CD4-positive, alpha-beta memory T cell (primary cell): ENCODE results near the gene CC2D2A. TPM values are rescaled to one million over a fixed set of nuclear protein-coding genes. Genes with fewer than 3 reads are reported as not detected.

Source experiments
- CTCF ChIA-PET: fragments of 350-600 bp; sonication (Branson Sonifier 250); formaldehyde crosslinking; loops from one replicate; lab custom pipeline; 2021; ENCODE audit warnings: inconsistent platforms; ENCODE audit not compliant: partially characterized antibody; lab: Charles Lee
- POLR2A ChIA-PET: fragments of 350-600 bp; sonication (Branson Sonifier 250); formaldehyde crosslinking; loops from one replicate; lab custom pipeline; 2021; ENCODE audit not compliant: partially characterized antibody; lab: Charles Lee
- DNase-seq, 5 donors: peaks; one replicate each; pipeline versions ENCODE4 v3.0.0 to v3.0.0-alpha.2; 2020 to 2022; ENCODE audit warnings: mixed read lengths in 1 of 5
- H3K27ac ChIP-seq: one replicate; pipeline ENCODE4 v1.7.0; 2013; ENCODE audit warnings: low read depth, low read length
- H3K27me3 ChIP-seq: 2 replicates; pipeline ENCODE4 v1.7.0; 2013; ENCODE audit warnings: mild to moderate bottlenecking, low read length, moderate library complexity; ENCODE audit not compliant: insufficient read depth
- H3K36me3 ChIP-seq: 2 replicates; pipeline ENCODE4 v1.7.0; 2013; ENCODE audit warnings: mild to moderate bottlenecking, low read length, moderate library complexity; ENCODE audit not compliant: insufficient read depth
- H3K4me1 ChIP-seq: 2 replicates; pipeline ENCODE4 v1.7.0; 2013; ENCODE audit warnings: mild to moderate bottlenecking, low read length, moderate library complexity; ENCODE audit not compliant: insufficient read depth
- H3K4me3 ChIP-seq, 2 donors: one replicate each; pipeline ENCODE4 v1.7.0; 2013; ENCODE audit warnings: low read length in 2 of 2, mild to moderate bottlenecking in 1 of 2
- H3K9me3 ChIP-seq, 2 donors: one replicate each; pipeline ENCODE4 v1.7.0; 2013; ENCODE audit warnings: low read length in 2 of 2, control low read depth in 1 of 2; ENCODE audit not compliant: control insufficient read depth in 1 of 2
- H3K27ac Mint-ChIP-seq, 7 donors: one replicate each; pipeline ENCODE4 v1.8.0; 2020 to 2021; ENCODE audit warnings: mixed read lengths in 7 of 7, mild to moderate bottlenecking in 6 of 7, inconsistent platforms in 3 of 7, moderate library complexity in 3 of 7
- H3K27me3 Mint-ChIP-seq, 2 donors: one replicate each; pipeline ENCODE4 v1.8.0; 2020 to 2021; ENCODE audit warnings: mixed read lengths in 2 of 2
- H3K36me3 Mint-ChIP-seq, 2 donors: one replicate each; pipeline ENCODE4 v1.8.0; 2020 to 2021; ENCODE audit warnings: mixed read lengths in 2 of 2, inconsistent platforms in 1 of 2, mild to moderate bottlenecking in 1 of 2
- H3K4me1 Mint-ChIP-seq, 4 donors: one replicate each; pipeline ENCODE4 v1.8.0; 2020 to 2021; ENCODE audit warnings: mixed read lengths in 4 of 4, mild to moderate bottlenecking in 1 of 4
- H3K4me3 Mint-ChIP-seq, 8 donors: one replicate each; pipeline ENCODE4 v1.8.0; 2020 to 2021; ENCODE audit warnings: mixed read lengths in 8 of 8, mild to moderate bottlenecking in 7 of 8, moderate library complexity in 6 of 8, inconsistent platforms in 3 of 8
- H3K9me3 Mint-ChIP-seq, 8 donors: one replicate each; pipeline ENCODE4 v1.8.0; 2020 to 2021; ENCODE audit warnings: mixed read lengths in 8 of 8, mild to moderate bottlenecking in 5 of 8, inconsistent platforms in 3 of 8, moderate library complexity in 1 of 8
- intact Hi-C: fragments of 100-400 bp; cut with micrococcal nuclease; formaldehyde crosslinking; loops from one replicate; pipeline ENCODE4 v1.15.1; 2023
- polyA plus RNA-seq, 2 donors: library from polyadenylated mRNA; unstranded; fragments of 300-500 nt; fragmentation: Illumina TruSeq; gene quantifications; one replicate each; pipeline ENCODE4 v1.2.3, GENCODE V29; 2021
- total RNA-seq, 2 experiments: library from RNA; stranded (reverse); gene quantifications; one replicate each; pipeline ENCODE4 v1.2.3, GENCODE V29; 2021

The CC2D2A gene
- total and polyA plus RNA-seq, 4 experiments from 2014 or later, result 0.20 to 0.22 TPM; not detected in 2

GRCh38 chr4:15434091-15434490, 35.6 kb upstream of the CC2D2A start:
- H3K4me3 Mint-ChIP-seq, result no peak overlapping the region
- ChIA-PET CTCF (interaction anchor here (1.1 kb wide), 1 partner anchor 24 kb away, joined by 3 read pairs; no protein-coding TSS in a partner anchor), POLR2A (no interaction called here)
- Histone ChIP-seq H3K9me3 (no peaks in the 10 kb centered on the region), H3K36me3 (no peaks in the 10 kb centered on the region), H3K27ac (no peak overlapping the region), H3K4me3 (no peak overlapping the region), H3K27me3 (no peaks in the 10 kb centered on the region), H3K4me1 (no peaks in the 10 kb centered on the region)
- no peak for DNase-seq
- peaks cover 0 to 3% (median 0%) of the 10 kb centered on the region in 8 donors for H3K9me3 Mint-ChIP-seq
- no peaks in the 10 kb centered on the region for H3K4me1 Mint-ChIP-seq
- no peaks in the 10 kb centered on the region for H3K27me3 Mint-ChIP-seq
- H3K27ac Mint-ChIP-seq, result no peak overlapping the region
- intact Hi-C loops, result no loop called here
- peaks cover 0 to 3% of the 10 kb centered on the region in 2 donors for H3K36me3 Mint-ChIP-seq

DNA sequence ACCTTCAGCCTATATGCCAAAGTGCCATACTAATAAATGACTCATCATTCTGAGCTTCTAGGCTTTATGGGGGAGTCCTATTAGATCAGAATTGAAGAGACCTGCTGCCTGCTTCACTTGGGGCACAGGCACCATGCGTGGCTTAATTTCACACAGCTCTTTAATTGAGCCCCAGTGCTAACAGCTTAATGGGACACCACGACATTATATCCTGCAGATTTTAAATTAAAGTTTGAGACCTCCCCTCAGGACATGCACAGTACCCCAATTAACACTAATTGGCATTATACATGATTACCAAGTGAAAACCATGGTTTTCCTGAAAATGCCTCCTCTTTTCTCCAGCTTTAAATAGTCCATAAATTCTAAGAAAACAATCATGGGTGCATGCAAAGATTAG, 35.0 kb upstream of the CC2D2A start:
- no peaks in the 10 kb centered on the region for H3K36me3 ChIP-seq
- Mint-ChIP-seq H3K4me3 (no peak overlapping the region), H3K4me1 (no peaks in the 10 kb centered on the region), H3K27ac (no peak overlapping the region), H3K36me3 (peaks cover 0 to 3% of the 10 kb centered on the region in 2 donors), H3K27me3 (no peaks in the 10 kb centered on the region), H3K9me3 (peaks cover 0 to 3% (median 0%) of the 10 kb centered on the region in 8 donors)
- POLR2A ChIA-PET, result no interaction called here
- no peaks in the 10 kb centered on the region for H3K4me1 ChIP-seq
- H3K4me3 ChIP-seq, result no peak overlapping the region
- CTCF ChIA-PET, result interaction anchor here (1.1 kb wide), 1 partner anchor 23 kb away, joined by 3 read pairs; no protein-coding TSS in a partner anchor
- no peak overlapping the region for H3K27ac ChIP-seq
- no peak for DNase-seq
- intact Hi-C loops, result no loop called here
- no peaks in the 10 kb centered on the region for H3K9me3 ChIP-seq
- H3K27me3 ChIP-seq, result no peaks in the 10 kb centered on the region

GRCh38 chr4:15436513-15436912, 33.2 kb upstream of the CC2D2A start:
- no peak overlapping the region for H3K27ac Mint-ChIP-seq
- DNase-seq, result no peak
- Histone ChIP-seq H3K4me3 (no peak overlapping the region), H3K27ac (no peak overlapping the region), H3K4me1 (no peaks in the 10 kb centered on the region), H3K9me3 (no peaks in the 10 kb centered on the region), H3K27me3 (no peaks in the 10 kb centered on the region), H3K36me3 (no peaks in the 10 kb centered on the region)
- no peaks in the 10 kb centered on the region for H3K27me3 Mint-ChIP-seq
- H3K9me3 Mint-ChIP-seq, result peaks cover 0 to 3% (median 0%) of the 10 kb centered on the region in 8 donors
- intact Hi-C loops, result no loop called here
- H3K4me1 Mint-ChIP-seq, result no peaks in the 10 kb centered on the region
- H3K36me3 Mint-ChIP-seq, result peaks cover 0 to 3% of the 10 kb centered on the region in 2 donors
- ChIA-PET POLR2A (no interaction called here), CTCF (no interaction called here)
- no peak overlapping the region for H3K4me3 Mint-ChIP-seq

DNA sequence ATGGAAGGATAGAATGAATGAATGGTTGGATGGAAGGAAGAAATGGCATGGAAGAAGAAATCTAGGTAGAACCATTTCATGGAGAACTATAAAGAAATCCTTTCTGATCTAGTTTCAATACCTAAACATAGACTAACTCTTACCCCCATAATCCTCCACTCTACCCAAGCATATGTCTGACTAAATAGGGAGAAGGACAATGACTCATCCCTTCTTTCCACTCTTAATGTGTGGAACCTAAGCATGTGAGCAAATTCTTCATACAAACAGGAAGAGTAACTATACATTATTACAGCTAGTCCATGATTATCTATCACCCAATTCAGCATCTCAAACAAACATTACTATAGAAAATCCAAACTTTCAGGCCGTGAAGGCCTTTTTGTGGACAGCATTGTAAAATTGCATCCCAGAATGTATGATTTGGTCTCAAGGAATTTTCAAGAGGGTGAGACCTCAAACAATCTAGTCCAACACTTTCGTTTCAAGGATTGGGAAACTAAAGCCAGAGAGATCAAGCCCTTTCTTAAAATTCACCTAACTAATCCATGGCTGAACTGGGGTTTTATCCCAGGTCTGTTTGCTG, 30.6 kb upstream of the CC2D2A start:
- DNase-seq, result no peak
- Mint-ChIP-seq H3K4me1 (no peaks in the 10 kb centered on the region), H3K27ac (no peak overlapping the region), H3K4me3 (no peak overlapping the region), H3K27me3 (peaks cover 0 to 2% of the 10 kb centered on the region in 2 donors), H3K9me3 (no peaks in the 10 kb centered on the region), H3K36me3 (peaks cover 0 to 3% of the 10 kb centered on the region in 2 donors)
- H3K4me3 ChIP-seq, result no peak overlapping the region
- H3K9me3 ChIP-seq, result no peaks in the 10 kb centered on the region
- H3K27me3 ChIP-seq, result no peaks in the 10 kb centered on the region
- H3K36me3 ChIP-seq, result no peaks in the 10 kb centered on the region
- H3K4me1 ChIP-seq, result no peaks in the 10 kb centered on the region
- H3K27ac ChIP-seq, result no peak overlapping the region
- POLR2A ChIA-PET, result no interaction called here
- CTCF ChIA-PET, result no interaction called here
- intact Hi-C loops, result no loop called here

DNA sequence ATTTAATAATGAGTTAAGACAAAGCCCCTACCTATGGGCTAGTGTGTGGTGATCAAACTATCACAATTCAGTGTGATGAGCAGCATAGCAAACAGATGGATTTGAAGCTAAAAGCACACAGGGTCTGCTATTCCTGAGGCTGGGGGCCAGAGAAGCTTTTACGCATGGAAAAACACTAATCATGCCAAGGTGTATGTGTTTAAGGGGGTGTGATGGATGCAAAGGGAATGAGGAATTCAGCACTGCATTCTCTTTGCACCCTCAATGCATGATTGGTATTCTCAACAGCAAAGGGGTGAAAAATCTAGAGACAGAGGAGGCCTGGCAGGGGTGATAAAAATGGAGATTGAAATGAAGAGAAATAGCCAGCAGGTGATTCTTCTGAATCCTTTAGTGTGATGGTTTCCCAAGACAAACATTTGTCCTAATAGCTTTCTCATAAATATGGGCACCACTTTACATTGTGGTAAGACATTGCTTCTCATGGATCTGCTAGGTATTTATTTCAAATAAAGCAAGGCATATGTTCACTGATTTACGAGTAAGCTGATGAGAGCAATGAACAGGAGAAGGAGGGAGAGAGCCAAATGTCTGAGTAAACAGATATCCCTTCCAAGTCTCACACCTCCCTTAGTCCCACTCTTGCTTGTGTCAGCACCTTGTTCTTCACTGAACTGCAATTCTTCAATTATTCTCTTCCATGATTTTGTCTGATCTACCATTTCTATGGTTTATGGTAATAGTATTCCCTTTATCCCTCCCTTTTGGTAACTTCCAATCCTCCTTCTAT, 26.1 kb upstream of the CC2D2A start:
- Mint-ChIP-seq H3K27ac (no peak overlapping the region), H3K9me3 (peaks cover 0 to 4% (median 1%) of the 10 kb centered on the region in 8 donors), H3K36me3 (peaks cover 3 to 4% of the 10 kb centered on the region in 2 donors), H3K4me3 (no peak overlapping the region), H3K27me3 (peaks cover 0 to 2% of the 10 kb centered on the region in 2 donors), H3K4me1 (peaks cover 0 to 2% (median 0%) of the 10 kb centered on the region in 4 donors)
- H3K4me1 ChIP-seq, result no peaks in the 10 kb centered on the region
- intact Hi-C loops, result no loop called here
- H3K27me3 ChIP-seq, result no peaks in the 10 kb centered on the region
- H3K27ac ChIP-seq, result no peak overlapping the region
- ChIA-PET POLR2A (no interaction called here), CTCF (interaction anchor here (1.2 kb wide), 1 partner anchor 14 kb away, joined by 4 read pairs; no protein-coding TSS in a partner anchor)
- no peak for DNase-seq
- H3K9me3 ChIP-seq, result no peaks in the 10 kb centered on the region
- no peak overlapping the region for H3K4me3 ChIP-seq
- no peaks in the 10 kb centered on the region for H3K36me3 ChIP-seq

DNA sequence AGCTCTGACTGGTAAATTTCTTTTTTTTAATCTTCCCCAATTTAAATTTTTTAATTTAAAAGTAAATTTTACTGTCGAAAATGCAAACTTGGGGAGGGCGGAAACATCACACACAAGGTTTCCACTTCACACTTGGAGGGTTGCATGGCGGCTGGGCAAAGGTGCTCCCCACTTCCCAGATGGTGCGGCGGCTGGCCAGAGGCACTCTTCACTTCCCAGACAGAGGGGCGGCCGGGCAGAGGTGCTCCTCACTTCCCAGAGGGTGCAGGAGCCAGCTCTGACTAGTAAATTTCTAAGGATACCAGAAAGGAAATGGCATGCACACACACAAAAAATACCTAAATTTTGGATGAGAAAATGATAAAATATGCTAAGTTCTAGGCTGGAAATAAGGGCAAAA, 25.4 kb upstream of the CC2D2A start:
- Histone ChIP-seq H3K4me1 (no peaks in the 10 kb centered on the region), H3K27me3 (no peaks in the 10 kb centered on the region), H3K27ac (no peak overlapping the region), H3K36me3 (no peaks in the 10 kb centered on the region), H3K4me3 (no peak overlapping the region), H3K9me3 (no peaks in the 10 kb centered on the region)
- intact Hi-C loops, result no loop called here
- DNase-seq, result no peak
- H3K9me3 Mint-ChIP-seq, result peaks cover 0 to 4% (median 1%) of the 10 kb centered on the region in 8 donors
- H3K27ac Mint-ChIP-seq, result no peak overlapping the region
- CTCF ChIA-PET, result interaction anchor here (1.2 kb wide), 1 partner anchor 13 kb away, joined by 4 read pairs; no protein-coding TSS in a partner anchor
- H3K4me3 Mint-ChIP-seq, result no peak overlapping the region
- H3K4me1 Mint-ChIP-seq, result peaks cover 0 to 2% (median 0%) of the 10 kb centered on the region in 4 donors
- H3K27me3 Mint-ChIP-seq, result peaks cover 0 to 2% of the 10 kb centered on the region in 2 donors
- POLR2A ChIA-PET, result no interaction called here
- peaks cover 3 to 4% of the 10 kb centered on the region in 2 donors for H3K36me3 Mint-ChIP-seq

DNA sequence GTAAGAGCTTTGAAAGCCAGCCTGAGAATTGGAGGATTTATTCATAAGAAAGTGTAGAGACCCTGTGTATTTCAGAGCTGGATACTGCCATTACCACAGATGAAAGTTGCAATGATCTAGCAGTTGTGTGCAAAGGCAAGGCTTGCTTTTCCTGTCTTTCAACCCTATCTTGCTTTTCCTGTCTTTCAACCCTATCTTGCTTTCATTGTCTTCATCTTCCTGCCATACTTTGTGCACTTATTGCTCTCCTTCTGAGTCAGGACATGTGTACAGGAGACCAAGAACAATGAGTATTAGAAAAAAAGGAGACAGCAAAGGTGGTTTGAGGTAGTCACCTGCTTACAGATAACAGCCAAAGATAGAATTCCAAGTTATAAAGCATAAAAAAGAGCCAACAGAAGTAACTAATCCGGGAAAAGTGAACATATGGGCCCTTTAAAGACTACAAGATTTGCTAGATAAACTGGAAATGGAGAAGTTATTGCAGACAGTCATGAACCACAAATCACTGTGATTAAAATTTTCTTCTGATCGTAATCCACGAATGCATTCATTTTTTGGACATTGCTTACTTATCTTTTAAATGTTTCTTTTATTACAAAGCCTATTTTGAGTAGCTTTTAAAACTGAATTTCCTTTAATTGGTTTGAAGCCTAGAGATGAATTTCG, 24.7 kb upstream of the CC2D2A start:
- Histone ChIP-seq H3K4me1 (no peaks in the 10 kb centered on the region), H3K36me3 (no peaks in the 10 kb centered on the region), H3K9me3 (no peaks in the 10 kb centered on the region), H3K27ac (no peak overlapping the region), H3K27me3 (no peaks in the 10 kb centered on the region), H3K4me3 (no peak overlapping the region)
- H3K27me3 Mint-ChIP-seq, result peaks cover 0 to 2% of the 10 kb centered on the region in 2 donors
- no peak for DNase-seq
- H3K9me3 Mint-ChIP-seq, result peaks cover 0 to 4% (median 1%) of the 10 kb centered on the region in 8 donors
- H3K4me3 Mint-ChIP-seq, result no peak overlapping the region
- peaks cover 0 to 2% (median 0%) of the 10 kb centered on the region in 4 donors for H3K4me1 Mint-ChIP-seq
- intact Hi-C loops, result no loop called here
- CTCF ChIA-PET, result interaction anchor here (2.3 kb wide), 1 partner anchor 13 kb away, joined by 6 read pairs; no protein-coding TSS in a partner anchor
- no peak overlapping the region for H3K27ac Mint-ChIP-seq
- peaks cover 3 to 4% of the 10 kb centered on the region in 2 donors for H3K36me3 Mint-ChIP-seq
- POLR2A ChIA-PET, result no interaction called here
